Dermis blood vessel endothelial cell (primary cell): ENCODE data around the gene CEP57. TPM values are rescaled to one million over a fixed set of nuclear protein-coding genes. Genes with fewer than 3 reads are reported as not detected.

Experiments
- DNase-seq: peaks from one replicate; pipeline ENCODE4 v3.0.0; 2010
- total RNA-seq: library from RNA; depleted of rRNA; stranded (reverse); fragments of >200 nt; gene quantifications from 2 replicates; pipeline ENCODE4 v1.2.3, GENCODE V29; 2014

The CEP57 gene
- 49.0 and 63.1 TPM in 2 replicates for total RNA-seq

DNA sequence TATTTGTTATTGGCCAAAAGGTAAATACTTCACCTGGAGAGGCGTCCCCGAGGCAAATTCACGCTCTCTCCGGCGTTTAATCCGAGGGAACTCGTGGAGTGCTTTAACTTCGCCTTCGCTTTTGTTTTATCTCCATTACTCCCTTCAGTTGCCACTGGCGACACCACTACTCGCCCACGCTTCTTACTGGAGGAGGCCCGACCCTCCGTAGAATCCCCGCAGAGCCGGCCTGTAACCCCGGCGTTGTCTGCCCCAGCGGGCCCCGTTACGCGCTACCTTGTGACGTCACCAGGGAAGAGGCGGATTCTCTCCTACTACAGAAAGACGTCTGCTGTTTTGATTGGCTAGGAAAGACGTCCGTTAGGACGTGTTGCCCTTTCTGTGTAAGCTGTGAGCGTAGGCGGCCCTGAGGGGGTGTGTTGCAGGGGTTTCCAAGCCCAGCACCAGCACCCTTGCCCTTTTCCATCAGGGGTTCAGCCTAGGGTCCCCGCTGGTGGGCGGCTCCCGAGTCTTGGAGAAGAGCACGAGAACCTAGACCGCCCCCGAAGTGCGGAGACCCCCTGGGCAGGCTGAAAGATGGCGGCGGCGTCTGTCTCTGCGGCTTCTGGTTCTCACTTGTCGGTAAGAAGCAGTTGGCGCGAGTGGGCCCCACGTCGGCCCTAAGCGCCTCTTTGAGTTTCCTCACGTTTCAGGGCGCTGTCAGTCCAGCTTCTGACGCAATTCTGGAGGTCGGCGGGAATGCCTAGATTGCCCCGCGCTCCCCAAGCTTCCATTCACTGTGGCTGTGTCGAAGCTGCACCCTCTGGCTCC is at the start of gene CEP57:
Gene CEP57 (plus strand): TSS at position 376 of the 810 bp plus-strand sequence. CDS start 201 bp downstream, at position 577.
- peak; percentile 99 for DNase-seq

DNA sequence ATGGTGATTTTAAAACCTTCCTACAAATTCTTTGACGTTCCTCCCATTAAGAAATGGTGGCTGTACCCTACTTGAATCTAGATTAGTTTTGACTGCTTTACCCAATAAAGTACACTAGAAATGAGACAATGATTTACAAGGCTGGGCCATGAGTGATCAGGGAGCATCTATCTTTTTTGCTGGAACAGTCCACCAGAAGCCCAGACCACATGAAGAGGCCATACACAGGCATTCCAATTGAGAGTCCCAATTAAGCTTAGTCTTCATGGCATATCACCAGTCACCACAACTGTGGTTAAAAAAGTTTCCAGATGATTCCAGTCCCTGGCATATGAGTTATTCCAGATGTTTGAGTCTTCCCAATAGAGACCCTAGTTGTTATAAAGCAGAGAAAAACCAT is 40.2 kb upstream of the CEP57 start:
- no peak for DNase-seq

GRCh38 chr11:95751515-95751914 is 38.8 kb upstream of the CEP57 start:
- DNase-seq = no peak

DNA sequence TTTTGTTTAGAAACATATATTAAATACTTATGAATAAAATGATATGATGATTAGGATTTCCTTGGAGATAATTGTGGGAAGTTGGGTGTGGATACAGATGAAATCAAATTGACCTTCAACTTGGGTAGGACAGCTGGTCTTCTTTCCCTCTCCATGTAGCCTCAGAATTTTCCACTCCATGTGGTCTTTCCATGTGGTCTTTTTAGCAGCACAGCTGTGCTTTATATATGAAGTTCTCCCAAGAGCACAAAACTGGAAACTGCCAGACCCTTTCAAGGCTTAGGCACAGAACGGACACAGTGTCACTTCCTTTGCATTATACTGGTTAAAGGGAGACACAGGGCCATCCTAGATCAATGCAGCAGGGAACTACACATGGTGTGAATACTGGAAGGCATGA is 29.4 kb upstream of the CEP57 start:
- DNase-seq = no peak

GRCh38 chr11:95762534-95762933 is 27.8 kb upstream of the CEP57 start:
- no peak for DNase-seq

- peak; percentile 73 for DNase-seq
These were observed 25.9 kb upstream of the CEP57 start for GRCh38 chr11:95764267-95764898.

- no peak for DNase-seq
These were observed 23.6 kb upstream of the CEP57 start for GRCh38 chr11:95766701-95767100.

GRCh38 chr11:95767498-95767897 is 22.8 kb upstream of the CEP57 start:
- no peak for DNase-seq

GRCh38 chr11:95768521-95768920 is 21.8 kb upstream of the CEP57 start:
- no peak for DNase-seq

DNA sequence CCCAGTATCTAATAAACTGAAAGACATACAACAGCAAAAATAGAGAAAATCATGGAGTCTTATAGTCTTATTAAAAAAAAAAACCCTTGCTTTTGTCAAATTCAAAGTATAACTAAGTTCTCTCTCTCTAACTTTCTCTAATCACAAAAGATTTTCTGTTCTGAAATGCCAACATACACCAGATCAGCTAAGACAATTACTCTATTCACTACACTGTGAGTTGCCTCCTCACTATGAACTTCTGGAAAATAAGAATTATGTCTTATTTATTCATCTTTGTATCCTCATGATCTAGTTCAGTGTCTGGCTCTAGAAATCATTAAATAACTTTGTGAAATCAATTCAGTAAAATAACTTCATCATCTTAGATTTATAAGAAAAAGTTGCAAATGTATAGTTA is 13.4 kb upstream of the CEP57 start:
- no peak for DNase-seq

- DNase-seq = no peak
These were observed 11.6 kb upstream of the CEP57 start for GRCh38 chr11:95778699-95779098.

DNA sequence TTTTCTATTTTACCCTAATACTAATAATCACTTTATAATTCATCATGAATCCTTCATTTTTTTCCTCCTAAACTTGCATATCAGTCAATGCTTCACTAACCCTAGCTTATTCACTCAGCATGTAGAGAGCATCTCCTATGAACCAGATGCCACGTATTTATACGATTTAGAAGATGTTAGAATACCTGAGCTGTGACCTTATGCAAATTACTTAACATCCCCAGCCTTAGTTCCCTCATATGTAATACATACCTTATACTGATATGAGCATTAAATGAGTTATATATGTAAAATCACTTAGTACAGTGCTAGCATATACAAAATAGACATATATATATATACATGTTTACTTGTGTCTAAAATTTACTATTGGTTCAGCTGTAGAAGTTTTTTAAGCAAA is 9.8 kb upstream of the CEP57 start:
- no peak for DNase-seq

DNA sequence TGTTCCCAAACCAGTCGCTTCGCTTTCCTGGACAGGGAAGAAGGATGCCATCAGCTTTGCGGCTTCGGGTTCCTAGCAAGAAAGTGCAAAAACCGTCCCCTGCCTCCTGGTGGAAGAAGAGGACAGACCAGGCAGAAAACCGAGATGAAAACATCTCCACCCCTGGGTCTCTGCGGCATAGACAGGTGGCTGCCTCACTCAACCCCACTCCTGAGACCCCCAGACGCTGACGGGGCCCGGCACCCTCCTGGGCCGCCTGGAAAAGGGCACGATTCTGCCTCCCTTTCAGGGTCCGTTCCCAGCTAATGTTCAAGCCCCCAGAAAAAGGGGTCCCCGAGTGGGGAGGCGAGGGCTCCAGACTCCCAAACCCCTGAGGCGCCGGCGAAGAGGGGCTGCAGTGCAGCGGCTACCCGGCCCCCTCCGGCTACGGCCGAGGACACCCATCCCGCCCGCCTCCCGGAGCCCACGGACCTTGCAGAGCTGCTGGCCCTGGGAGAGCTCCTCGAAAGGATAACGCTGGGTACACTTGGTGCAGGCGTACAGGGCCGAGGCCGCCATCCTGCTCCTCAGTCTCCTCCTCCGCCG is 1.3 kb upstream of the CEP57 start:
- peak; percentile 65 for DNase-seq

DNA sequence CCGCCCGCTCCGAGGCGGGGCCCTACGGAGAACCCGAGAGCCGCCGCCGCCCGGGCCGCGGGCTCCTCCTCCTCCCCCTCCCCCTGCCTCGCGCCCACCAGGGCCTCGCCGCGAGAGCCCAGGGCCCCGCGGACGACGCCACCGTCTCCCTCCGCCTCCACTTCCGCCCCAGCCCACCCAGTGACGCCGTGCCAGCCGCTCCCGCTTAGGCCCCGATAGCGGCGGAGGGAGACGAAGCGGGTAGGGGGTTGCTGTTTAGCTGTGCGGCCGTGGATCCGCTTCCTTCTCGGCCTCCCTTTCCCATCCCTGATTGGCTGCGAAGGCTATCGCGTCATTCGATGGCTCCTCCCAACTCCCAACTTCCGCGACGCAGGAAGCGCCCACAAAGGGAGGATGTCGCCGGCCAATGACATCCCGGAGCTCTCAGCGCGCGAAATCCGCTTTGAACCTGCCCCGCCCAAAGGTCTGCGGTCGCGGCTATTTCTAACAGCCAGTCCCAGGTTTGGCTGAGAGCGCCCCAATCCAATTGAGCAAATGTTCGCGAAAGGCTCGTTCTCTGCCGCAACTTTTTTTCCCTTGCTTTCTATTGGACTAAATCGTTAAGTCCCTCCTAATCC is 684 bp upstream of the CEP57 start, which contains the start of gene FAM76B:
Gene FAM76B (minus strand): TSS at position 277 of the 617 bp plus-strand sequence. CDS start 304 bp downstream, outside the sequence.
- DNase-seq = peak; percentile 99

GRCh38 chr11:95790933-95791708 is 823 bp downstream of the CEP57 start:
- DNase-seq = peak; percentile 71

GRCh38 chr11:95791709-95792033 is 1.4 kb downstream of the CEP57 start:
- DNase-seq = no peak

DNA sequence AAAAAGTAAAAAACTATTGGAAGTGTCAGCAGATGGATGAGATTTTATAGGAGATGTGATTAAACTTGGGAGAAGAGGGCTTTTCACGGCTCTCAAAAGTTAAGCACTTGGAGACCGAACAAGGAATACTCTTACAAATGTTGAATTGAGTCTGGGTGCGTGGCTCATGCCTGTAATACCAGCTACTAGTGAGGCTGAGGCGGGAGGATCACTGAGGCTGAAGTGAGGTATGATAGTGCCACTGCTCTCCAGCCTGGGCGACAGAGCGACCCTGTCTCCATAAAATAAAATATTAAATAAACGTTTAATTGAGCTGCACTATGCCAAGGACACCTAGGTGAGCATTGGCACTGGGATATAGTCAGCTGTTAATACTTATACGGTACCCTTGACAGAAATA is 1.9 kb downstream of the CEP57 start:
- DNase-seq = no peak

GRCh38 chr11:95792700-95793099 is 2.4 kb downstream of the CEP57 start:
- DNase-seq = no peak

DNA sequence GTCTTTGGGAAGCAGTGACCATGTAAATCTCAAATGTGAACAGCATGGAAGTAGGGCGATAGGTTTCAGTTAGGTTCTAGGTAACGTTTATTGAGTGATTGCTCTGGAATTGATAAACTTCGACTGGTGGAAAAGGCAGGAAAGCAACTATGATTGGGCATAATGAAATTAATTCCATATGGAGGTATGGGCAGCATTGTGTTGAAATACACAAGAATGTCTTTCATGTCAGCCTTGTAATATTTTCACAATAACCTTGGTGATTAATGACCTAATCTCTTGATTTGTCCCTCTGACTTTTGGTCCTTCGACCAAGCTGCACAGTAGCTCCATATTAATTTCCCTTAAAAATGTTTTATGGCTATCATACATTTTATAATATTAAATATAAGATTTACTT is 2.8 kb downstream of the CEP57 start:
- no peak for DNase-seq

GRCh38 chr11:95794086-95794485 is 3.8 kb downstream of the CEP57 start:
- DNase-seq = no peak

- no peak for DNase-seq
These were observed 5.5 kb downstream of the CEP57 start for GRCh38 chr11:95795627-95796295.

- no peak for DNase-seq
These were observed 6.2 kb downstream of the CEP57 start for GRCh38 chr11:95796501-95796900.
